Nephron (organoid): Measurements from ENCODE around the gene RNF181.

ENCODE experiments used
- H3K27ac Mint-ChIP-seq, 3 experiments: 2 replicates each; pipeline ENCODE4 v1.8.0; 2020; ENCODE audit warnings: mixed read lengths in 3 of 3, mild to moderate bottlenecking in 2 of 3, moderate library complexity in 1 of 3
- H3K27me3 Mint-ChIP-seq: 2 replicates; pipeline ENCODE4 v1.8.0; 2021; ENCODE audit warnings: low read depth, mild to moderate bottlenecking, moderate library complexity, mixed read lengths
- H3K36me3 Mint-ChIP-seq: 2 replicates; pipeline ENCODE4 v1.8.0; 2020; ENCODE audit warnings: low read depth, mixed read lengths
- H3K4me1 Mint-ChIP-seq: 2 replicates; pipeline ENCODE4 v1.8.0; 2020; ENCODE audit warnings: mixed read lengths
- H3K4me3 Mint-ChIP-seq, 3 experiments: 2 replicates each; pipeline ENCODE4 v1.8.0; 2020; ENCODE audit warnings: mild to moderate bottlenecking in 3 of 3, mixed read lengths in 3 of 3, moderate library complexity in 2 of 3
- H3K9me3 Mint-ChIP-seq: 2 replicates; pipeline ENCODE4 v1.8.0; 2020; ENCODE audit warnings: mixed read lengths
- TF ChIP-seq, protein P1 (sequence below), 3 experiments: fragments of 200-600 bp; sonication (generic); IDR thresholded peaks; one replicate each; pipeline ENCODE4 v1.5.0; 2021; ENCODE audit warnings: antibody characterized with exemption in 3 of 3; ENCODE audit not compliant: unreplicated experiment in 3 of 3

Gene RNF181

DNA sequence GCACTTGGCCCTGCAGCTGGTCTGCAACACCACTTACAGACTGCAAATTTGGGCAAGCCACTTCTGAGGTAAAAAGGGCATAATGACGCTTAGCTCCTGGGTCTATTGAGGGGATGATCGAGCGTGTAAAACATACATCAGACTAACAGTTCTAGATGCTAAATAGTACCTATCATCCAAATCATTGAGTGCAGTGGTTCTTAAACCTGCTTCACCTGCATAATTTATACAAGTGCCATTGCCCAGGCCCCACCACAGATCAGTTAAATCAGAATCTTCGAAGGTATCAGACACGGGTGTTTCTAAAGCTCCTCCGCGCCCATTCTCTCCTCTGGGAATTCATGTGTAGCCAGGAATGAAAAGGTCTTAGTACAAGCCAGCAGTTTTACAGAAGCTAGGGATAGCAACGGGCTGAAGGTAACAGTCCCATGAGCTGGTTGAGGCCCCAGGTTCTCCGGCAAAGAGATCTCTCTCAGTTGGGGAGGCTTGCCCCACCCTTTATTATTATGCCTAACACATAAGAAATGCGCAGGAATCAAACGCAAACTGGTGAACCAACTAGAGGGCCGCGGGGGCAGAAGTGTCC, 737 bp upstream of the RNF181 start:
- Mint-ChIP-seq H3K27me3 (no peaks in the 10 kb centered on the region), H3K4me3 (peak overlapping the region; percentile 97 to 100 (median 98)), H3K4me1 (peaks cover 25% of the 10 kb centered on the region), H3K27ac (peak overlapping the region; percentile 86 to 96 (median 92)), H3K36me3 (no peaks in the 10 kb centered on the region), H3K9me3 (no peaks in the 10 kb centered on the region)
- TF ChIP-seq, protein P1, sequence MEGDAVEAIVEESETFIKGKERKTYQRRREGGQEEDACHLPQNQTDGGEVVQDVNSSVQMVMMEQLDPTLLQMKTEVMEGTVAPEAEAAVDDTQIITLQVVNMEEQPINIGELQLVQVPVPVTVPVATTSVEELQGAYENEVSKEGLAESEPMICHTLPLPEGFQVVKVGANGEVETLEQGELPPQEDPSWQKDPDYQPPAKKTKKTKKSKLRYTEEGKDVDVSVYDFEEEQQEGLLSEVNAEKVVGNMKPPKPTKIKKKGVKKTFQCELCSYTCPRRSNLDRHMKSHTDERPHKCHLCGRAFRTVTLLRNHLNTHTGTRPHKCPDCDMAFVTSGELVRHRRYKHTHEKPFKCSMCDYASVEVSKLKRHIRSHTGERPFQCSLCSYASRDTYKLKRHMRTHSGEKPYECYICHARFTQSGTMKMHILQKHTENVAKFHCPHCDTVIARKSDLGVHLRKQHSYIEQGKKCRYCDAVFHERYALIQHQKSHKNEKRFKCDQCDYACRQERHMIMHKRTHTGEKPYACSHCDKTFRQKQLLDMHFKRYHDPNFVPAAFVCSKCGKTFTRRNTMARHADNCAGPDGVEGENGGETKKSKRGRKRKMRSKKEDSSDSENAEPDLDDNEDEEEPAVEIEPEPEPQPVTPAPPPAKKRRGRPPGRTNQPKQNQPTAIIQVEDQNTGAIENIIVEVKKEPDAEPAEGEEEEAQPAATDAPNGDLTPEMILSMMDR (IDR thresholded peaks at IDR 0.05; ENCODE audit: unreplicated experiment in 3 of 3): no peak

DNA sequence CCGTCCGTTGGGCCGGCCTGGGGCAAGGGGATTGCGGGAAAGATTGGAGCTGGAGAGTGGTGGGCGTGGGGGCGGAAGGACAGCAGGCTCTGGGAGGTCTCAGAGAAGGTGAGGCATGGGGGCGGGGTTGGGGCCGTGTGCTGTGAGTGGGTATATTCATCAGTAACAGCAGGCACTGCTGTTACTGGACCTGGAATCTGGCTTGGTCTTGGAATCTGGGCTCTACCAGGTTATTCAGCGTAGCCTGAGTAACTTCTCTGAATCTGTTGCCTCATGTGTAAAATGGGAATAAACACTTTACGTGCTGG, 435 bp downstream of the RNF181 start:
- H3K27ac Mint-ChIP-seq: peak overlapping the region; percentile 86 to 96 (median 92)
- no peaks in the 10 kb centered on the region for H3K36me3 Mint-ChIP-seq
- no peaks in the 10 kb centered on the region for H3K9me3 Mint-ChIP-seq
- H3K4me3 Mint-ChIP-seq: peak overlapping the region; percentile 97 to 100 (median 98)
- H3K27me3 Mint-ChIP-seq: no peaks in the 10 kb centered on the region
- TF ChIP-seq, protein P1 (IDR thresholded peaks at IDR 0.05; ENCODE audit: unreplicated experiment in 3 of 3): no peak
- H3K4me1 Mint-ChIP-seq: peaks cover 14% of the 10 kb centered on the region

DNA sequence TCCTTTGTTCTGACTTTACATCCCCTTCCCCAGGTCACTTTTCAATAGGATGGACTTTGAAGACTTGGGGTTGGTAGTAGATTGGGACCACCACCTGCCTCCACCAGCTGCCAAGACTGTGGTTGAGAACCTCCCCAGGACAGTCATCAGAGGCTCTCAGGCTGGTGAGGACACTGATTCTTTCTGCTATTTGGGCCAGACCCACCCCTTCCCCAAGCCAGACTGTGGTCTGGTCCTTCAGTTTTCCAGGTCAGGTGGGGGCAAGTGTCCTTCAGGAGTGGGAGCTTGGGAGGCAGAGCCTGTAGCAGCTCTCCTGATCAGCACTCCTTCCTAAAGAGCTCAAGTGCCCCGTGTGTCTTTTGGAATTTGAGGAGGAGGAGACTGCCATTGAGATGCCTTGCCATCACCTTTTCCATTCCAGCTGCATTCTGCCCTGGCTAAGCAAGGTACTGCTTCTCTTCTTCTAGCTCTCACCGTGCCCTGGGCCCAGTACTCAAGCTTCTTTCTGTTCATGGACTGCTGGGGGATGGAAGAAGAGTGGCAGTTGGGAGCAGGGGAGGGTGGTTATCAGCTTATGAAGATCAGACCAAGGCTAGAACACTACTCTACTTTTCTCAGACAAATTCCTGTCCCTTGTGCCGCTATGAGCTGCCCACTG, 1.1 kb downstream of the RNF181 start:
- no peaks in the 10 kb centered on the region for H3K27me3 Mint-ChIP-seq
- H3K27ac Mint-ChIP-seq: peak overlapping the region in 1 of 3 experiments; percentile 96
- no peaks in the 10 kb centered on the region for H3K9me3 Mint-ChIP-seq
- TF ChIP-seq, protein P1 (IDR thresholded peaks at IDR 0.05; ENCODE audit: unreplicated experiment in 3 of 3): no peak
- no peaks in the 10 kb centered on the region for H3K36me3 Mint-ChIP-seq
- peak overlapping the region; percentile 97 to 100 (median 98) for H3K4me3 Mint-ChIP-seq
- H3K4me1 Mint-ChIP-seq: peaks cover 14% of the 10 kb centered on the region

DNA sequence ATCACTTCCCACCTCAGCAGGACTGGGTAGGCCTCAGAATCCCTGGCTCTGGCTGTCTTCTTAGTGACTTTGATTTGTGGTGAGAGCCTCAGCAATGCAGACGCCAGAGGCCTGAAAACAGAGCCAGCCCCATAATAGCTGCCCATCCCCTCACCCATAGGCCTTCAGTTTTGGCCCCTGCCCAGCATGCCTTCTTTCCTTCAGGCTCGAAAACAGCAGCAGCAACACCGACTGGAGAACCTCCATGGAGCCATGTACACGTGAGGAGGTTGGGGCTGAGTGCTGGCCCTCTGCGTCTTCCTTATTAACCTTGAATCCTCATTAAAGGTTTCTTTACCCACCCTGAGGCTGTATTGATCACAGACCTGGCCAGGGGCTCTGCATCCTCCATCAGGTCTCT, 1.7 kb downstream of the RNF181 start:
- Mint-ChIP-seq H3K36me3 (no peaks in the 10 kb centered on the region), H3K27me3 (no peaks in the 10 kb centered on the region), H3K4me3 (peak overlapping the region; percentile 97 to 100 (median 98)), H3K9me3 (no peaks in the 10 kb centered on the region), H3K4me1 (peaks cover 14% of the 10 kb centered on the region), H3K27ac (peak overlapping the region in 1 of 3 experiments; percentile 60)
- TF ChIP-seq, protein P1 (IDR thresholded peaks at IDR 0.05; ENCODE audit: unreplicated experiment in 3 of 3): no peak

DNA sequence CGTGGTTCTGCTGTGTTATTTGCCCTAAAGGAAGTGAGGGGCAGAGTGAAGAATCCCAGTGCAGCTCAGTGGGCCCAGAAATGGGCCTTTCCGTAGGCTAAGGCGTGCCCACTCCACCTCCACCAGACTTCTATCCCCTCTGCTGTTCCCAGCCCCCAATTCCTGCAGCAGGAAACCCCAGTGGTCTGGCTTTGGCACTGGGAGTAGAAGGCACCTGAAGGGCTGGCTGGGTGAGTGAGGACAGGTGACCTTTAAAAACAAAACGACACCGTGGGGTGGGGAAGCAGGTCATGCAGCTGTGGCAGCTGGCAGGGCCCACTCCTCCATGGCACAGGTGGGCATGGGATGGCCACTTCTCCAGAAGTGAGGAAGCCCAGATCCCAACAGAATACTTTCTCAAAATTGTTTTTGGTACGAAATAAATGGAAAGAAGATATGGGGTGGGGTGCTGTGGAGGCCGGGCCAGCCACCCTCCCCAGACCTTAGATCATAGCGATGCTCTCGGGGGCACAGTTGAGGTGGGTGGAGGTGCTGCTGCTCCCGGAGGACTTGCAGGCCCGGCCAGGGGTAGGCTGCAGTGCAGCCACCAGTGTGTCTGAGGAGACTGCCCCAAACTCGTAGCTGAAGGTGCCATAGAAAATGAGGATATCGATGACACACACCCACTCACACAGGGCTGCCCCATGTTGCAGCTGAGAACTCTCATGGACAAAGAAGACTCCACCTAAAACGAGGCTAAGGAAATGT, 3.2 kb downstream of the RNF181 start:
- TF ChIP-seq, protein P1 (IDR thresholded peaks at IDR 0.05; ENCODE audit: unreplicated experiment in 3 of 3): no peak
- Mint-ChIP-seq H3K9me3 (no peaks in the 10 kb centered on the region), H3K27me3 (no peaks in the 10 kb centered on the region), H3K4me3 (peak overlapping the region; percentile 47 to 90 (median 89)), H3K27ac (peak overlapping the region in 2 of 3 experiments; percentile 52 to 87), H3K4me1 (peaks cover 20% of the 10 kb centered on the region), H3K36me3 (no peaks in the 10 kb centered on the region)
